Body of pancreas (tissue), 4 donors: ENCODE data around the gene ALLC. TPM values are rescaled to one million over a fixed set of nuclear protein-coding genes. Genes with fewer than 3 reads are reported as not detected.
"Not testable (repeated sequence)": the region's sequence is repeated elsewhere in the genome, so short reads cannot be mapped to it uniquely, and the experiment has no call there.

Experiments used
- ATAC-seq: fragments of 150-250 bp; one replicate; pipeline ENCODE4 v1.9.1; 2016
- DNase-seq, 4 donors: peaks; one replicate each; pipeline ENCODE4 v3.0.0-alpha.2; 2019
- H3K27ac ChIP-seq, 4 donors: fragments of 200-600 bp; sonication (generic); 1 replicate in 3 of 4; 2 replicates in 1 of 4; pipeline versions ENCODE4 v1.5.1 to v1.6.1; 2016 to 2019; ENCODE audit warnings: mild to moderate bottlenecking in 1 of 4, mixed read lengths in 1 of 4, moderate library complexity in 1 of 4
- H3K27me3 ChIP-seq, 2 donors: fragments of 200-600 bp; sonication (generic); one replicate each; pipeline ENCODE4 v1.6.0; 2016; ENCODE audit warnings: mild to moderate bottlenecking in 1 of 2
- H3K36me3 ChIP-seq, 2 donors: fragments of 200-600 bp; sonication (generic); replicated peaks in 1 of 2; 2 replicates each; pipeline ENCODE4 v1.5.1; 2016; ENCODE audit warnings: low read depth in 2 of 2; ENCODE audit not compliant: insufficient read depth in 1 of 2
- H3K4me1 ChIP-seq: fragments of 200-600 bp; sonication (generic); one replicate; pipeline ENCODE4 v1.6.0; 2016
- H3K4me3 ChIP-seq, 2 donors: fragments of 200-600 bp; sonication (generic); 1 replicate in 1 of 2; 2 replicates in 1 of 2; pipeline ENCODE4 v1.5.1; 2016 to 2019
- H3K9me3 ChIP-seq, 3 donors: fragments of 200-600 bp; sonication (generic); 1 replicate in 2 of 3; 2 replicates in 1 of 3; pipeline ENCODE4 v1.5.1; 2016
- CTCF ChIP-seq, 7 experiments: fragments of 450-650 bp in 4 of 7; fragments of 200-600 bp in 3 of 7; sonication (generic) in 3 of 7; IDR thresholded peaks; one replicate each; pipeline ENCODE4 v1.5.1; 2016 to 2019; ENCODE audit warnings: antibody characterized with exemption in 7 of 7
- POLR2A ChIP-seq, 3 donors: fragments of 450-650 bp; IDR thresholded peaks; one replicate each; pipeline ENCODE4 v1.6.1; 2016; ENCODE audit warnings: antibody characterized with exemption in 3 of 3, mild to moderate bottlenecking in 2 of 3
- WGBS, 2 donors: methylation state at CpG; one replicate each; pipeline ENCODE4 v1.1.5; 2017; 5-methylcytosine and 5-hydroxymethylcytosine counted together
- intact Hi-C: fragments of 100-400 bp; cut with DNase I; formaldehyde crosslinking; loops from one replicate; pipeline ENCODE4 v1.15.1; 2023
- total RNA-seq, 2 donors: library from RNA; depleted of rRNA; stranded (reverse); fragments of >200 nt; gene quantifications; one replicate each; pipeline ENCODE4 v1.1.0, GENCODE V29; 2016

The ALLC gene
- total RNA-seq: not detected

- TF ChIP-seq CTCF (IDR thresholded peaks at IDR 0.05) (no peak), POLR2A (IDR thresholded peaks at IDR 0.05) (no peak)
- Histone ChIP-seq H3K9me3 (no peaks in the 10 kb centered on the region), H3K36me3 (no peaks in the 10 kb centered on the region), H3K4me3 (no peak within 1 kb of the TSS), H3K27ac (no peak within 1 kb of the TSS), H3K4me1 (no peaks in the 10 kb centered on the region), H3K27me3 (no peaks in the 10 kb centered on the region)
- 78 to 80% methylated on average over 6 to 7 of the region's 7 CpGs for WGBS, 2 donors
- DNase-seq (no peak), ATAC-seq (no peak)
- intact Hi-C loops: loop anchor here (10.0 kb wide), 1 partner anchor 233 kb away; no protein-coding TSS in a partner anchor
Observed at GRCh38 chr2:3657881-3658280, at the start of gene ALLC. Gene ALLC, plus strand, starts transcription at chr2:3658200. Its CDS starts 12,958 bp downstream, at chr2:3671158.

- no peaks in the 10 kb centered on the region for H3K36me3 ChIP-seq
- H3K4me1 ChIP-seq: peaks cover 7% of the 10 kb centered on the region
- no peaks in the 10 kb centered on the region for H3K27me3 ChIP-seq
- no peaks in the 10 kb centered on the region for H3K9me3 ChIP-seq
- intact Hi-C loops: no loop called here
- no peak overlapping the region for H3K27ac ChIP-seq
- WGBS, 2 donors: 64% methylated on average over 19 of the region's 19 CpGs
- ATAC-seq (no peak), DNase-seq (no peak)
- H3K4me3 ChIP-seq: no peak overlapping the region
- TF ChIP-seq POLR2A (IDR thresholded peaks at IDR 0.05) (no peak), CTCF (IDR thresholded peaks at IDR 0.05) (no peak)
Observed at GRCh38 chr2:3608373-3609278, 49.4 kb upstream of the ALLC start.

- H3K27me3 ChIP-seq, H3K4me3 ChIP-seq, H3K27ac ChIP-seq, H3K4me1 ChIP-seq, ATAC-seq, DNase-seq, intact Hi-C loops, H3K36me3 ChIP-seq, H3K9me3 ChIP-seq: not testable (repeated sequence)
- WGBS, 2 donors: 67 to 93% methylated on average over 4 of the region's 4 CpGs
Observed at GRCh38 chr2:3609279-3609673, 48.7 kb upstream of the ALLC start.

GRCh38 chr2:3610415-3610814 lies 47.6 kb upstream of the ALLC start:
- intact Hi-C loops: no loop called here
- no peak overlapping the region for H3K27ac ChIP-seq
- H3K4me1 ChIP-seq: peaks cover 7% of the 10 kb centered on the region
- H3K27me3 ChIP-seq: no peaks in the 10 kb centered on the region
- ATAC-seq (no peak), DNase-seq (peak in 1 of 4 donors; percentile 6)
- H3K36me3 ChIP-seq: no peaks in the 10 kb centered on the region
- TF ChIP-seq CTCF (IDR thresholded peaks at IDR 0.05): no peak
- TF ChIP-seq POLR2A (IDR thresholded peaks at IDR 0.05): no peak
- no peak overlapping the region for H3K4me3 ChIP-seq
- H3K9me3 ChIP-seq: no peaks in the 10 kb centered on the region
- WGBS, 2 donors: 68 to 82% methylated on average over 8 to 9 of the region's 9 CpGs

- intact Hi-C loops: no loop called here
- Histone ChIP-seq H3K27me3 (no peaks in the 10 kb centered on the region), H3K36me3 (no peaks in the 10 kb centered on the region), H3K9me3 (no peaks in the 10 kb centered on the region), H3K27ac (no peak overlapping the region), H3K4me3 (no peak overlapping the region), H3K4me1 (peaks cover 2% of the 10 kb centered on the region)
- WGBS, 2 donors: 62 to 71% methylated on average over 23 of the region's 23 CpGs
- ATAC-seq (no peak), DNase-seq (peak in 1 of 4 donors; percentile 4)
- TF ChIP-seq CTCF (IDR thresholded peaks at IDR 0.05): no peak
- no peak for TF ChIP-seq POLR2A (IDR thresholded peaks at IDR 0.05)
Observed at GRCh38 chr2:3610881-3611505, 47.0 kb upstream of the ALLC start.
